Endothelial cell of umbilical vein (primary cell): ENCODE measurements around the gene DHRS2. TPM values are rescaled to one million over a fixed set of nuclear protein-coding genes. Genes with fewer than 3 reads are reported as not detected.

Source experiments
- BruUV-seq: library from RNA; stranded (reverse); fragments of 400-500 nt; replicated peaks from 2 replicates; lab custom pipeline; 2021; lab: Mats Ljungman, UMichigan
- CTCF ChIA-PET: fragments of 300-600, 350-600 bp; sonication (Branson Sonifier 250); formaldehyde crosslinking; loops from one replicate; lab custom pipeline; 2021; ENCODE audit warnings: antibody characterized with exemption, inconsistent platforms; lab: Charles Lee
- POLR2A ChIA-PET: fragments of 300-600, 350-600 bp; sonication (Branson Sonifier 250); formaldehyde crosslinking; loops from one replicate; lab custom pipeline; 2021; ENCODE audit warnings: antibody characterized with exemption, inconsistent platforms; lab: Charles Lee
- DNase-seq: peaks from one replicate; pipeline ENCODE4 v3.0.0-alpha.2; 2011; ENCODE audit warnings: low read depth, low spot score
- FAIRE-seq: peaks from 2 replicates; lab custom pipeline; 2011; peaks lifted over from hg19 to GRCh38; lab: Jason Lieb, UNC
- H2AFZ ChIP-seq: 2 replicates; pipeline ENCODE4 v1.6.0; 2012; ENCODE audit warnings: low read depth, low read length, control low read depth, inconsistent platforms
- H3K27ac ChIP-seq: 2 replicates; pipeline ENCODE4 v1.5.1; 2011; ENCODE audit warnings: low read depth, mild to moderate bottlenecking, control low read depth, low read length, moderate library complexity; ENCODE audit not compliant: insufficient read depth
- H3K27me3 ChIP-seq, 2 experiments: 2 replicates each; pipeline versions ENCODE4 v1.6.0 to v1.6.1; 2011; ENCODE audit warnings: low read length in 2 of 2, mixed read lengths in 1 of 2; ENCODE audit not compliant: control insufficient read depth in 2 of 2, insufficient read depth in 2 of 2
- H3K36me3 ChIP-seq, 2 experiments: 2 replicates in 1 of 2; 3 replicates in 1 of 2; pipeline ENCODE4 v1.5.1; 2011; ENCODE audit warnings: low read length in 2 of 2, mild to moderate bottlenecking in 1 of 2, moderate library complexity in 1 of 2; ENCODE audit not compliant: control insufficient read depth in 2 of 2, insufficient read depth in 2 of 2; ENCODE audit errors: extremely low read depth in 1 of 2
- H3K4me1 ChIP-seq: 3 replicates; pipeline ENCODE4 v1.5.1; 2011; ENCODE audit warnings: mild to moderate bottlenecking, low read length; ENCODE audit not compliant: control insufficient read depth, insufficient read depth; ENCODE audit errors: extremely low read depth
- H3K4me2 ChIP-seq: 2 replicates; pipeline ENCODE4 v1.6.1; 2011; ENCODE audit warnings: low read length, control low read depth, mixed read lengths; ENCODE audit not compliant: insufficient read depth
- H3K4me3 ChIP-seq, 3 experiments: fragments of 200-600 bp in 1 of 3; sonication (generic), shearing (Covaris generic) in 1 of 3; replicated peaks in 1 of 3; 2 replicates each; pipeline ENCODE4 v1.5.1; 2011 to 2016; ENCODE audit warnings: control low read depth in 3 of 3, low read length in 3 of 3, mild to moderate bottlenecking in 2 of 3, inconsistent platforms in 1 of 3, low read depth in 1 of 3, moderate library complexity in 1 of 3; ENCODE audit not compliant: insufficient read depth in 1 of 3
- H3K79me2 ChIP-seq: 2 replicates; pipeline ENCODE4 v1.6.0; 2012; ENCODE audit warnings: low read length, inconsistent platforms; ENCODE audit not compliant: control insufficient read depth, insufficient read depth
- H3K9ac ChIP-seq: replicated peaks from 2 replicates; pipeline ENCODE3; 2011; ENCODE audit warnings: low read length, control low read depth; ENCODE audit not compliant: insufficient read depth; ENCODE audit errors: extremely low read depth
- H3K9me1 ChIP-seq: replicated peaks from 3 replicates; pipeline ENCODE4 v1.6.0; 2011; ENCODE audit warnings: mild to moderate bottlenecking, low read length; ENCODE audit not compliant: control insufficient read depth, insufficient read depth; ENCODE audit errors: extremely low read depth
- H3K9me3 ChIP-seq: replicated peaks from 2 replicates; pipeline ENCODE4 v1.5.1; 2012; ENCODE audit warnings: low read length, inconsistent platforms; ENCODE audit not compliant: control insufficient read depth, insufficient read depth
- H4K20me1 ChIP-seq: replicated peaks from 2 replicates; pipeline ENCODE3; 2011; ENCODE audit warnings: mild to moderate bottlenecking, low read length; ENCODE audit not compliant: control insufficient read depth, insufficient read depth; ENCODE audit errors: extremely low read depth
- CTCF ChIP-seq, 2 donors: IDR thresholded peaks; 1 replicate in 1 of 2; 2 replicates in 1 of 2; pipeline ENCODE4 v1.5.1; 2011; ENCODE audit warnings: low read length in 2 of 2, mild to moderate bottlenecking in 2 of 2, moderate library complexity in 2 of 2, control low read depth in 1 of 2, inconsistent platforms in 1 of 2, low read depth in 1 of 2; ENCODE audit not compliant: insufficient read depth in 1 of 2; ENCODE audit errors: extremely low read depth in 1 of 2
- EZH2 ChIP-seq: IDR thresholded peaks from 2 replicates; pipeline ENCODE4 v1.6.1; 2012; ENCODE audit warnings: borderline replicate concordance, low read depth, mild to moderate bottlenecking, moderate library complexity, low read length, inconsistent platforms; ENCODE audit not compliant: severe bottlenecking
- FOS ChIP-seq: IDR thresholded peaks from 2 replicates; pipeline ENCODE4 v1.6.1; 2011; ENCODE audit warnings: mild to moderate bottlenecking, low read length, moderate library complexity, borderline replicate concordance; ENCODE audit not compliant: insufficient read depth
- GATA2 ChIP-seq: IDR thresholded peaks from 2 replicates; pipeline ENCODE4 v1.7.0; 2011; ENCODE audit warnings: low read depth, mild to moderate bottlenecking, moderate library complexity, mixed read lengths, low read length; ENCODE audit not compliant: insufficient read length, insufficient read depth
- JUN ChIP-seq: IDR thresholded peaks from 2 replicates; pipeline ENCODE4 v1.6.1; 2011; ENCODE audit warnings: borderline replicate concordance, low read depth; ENCODE audit not compliant: insufficient read length, insufficient read depth
- MYC ChIP-seq: IDR thresholded peaks from one replicate; pipeline ENCODE4 v1.6.1; 2011; ENCODE audit warnings: mild to moderate bottlenecking, low read depth, low read length
- POLR2A ChIP-seq: IDR thresholded peaks from 2 replicates; pipeline ENCODE4 v1.6.1; 2012; ENCODE audit warnings: low read depth, mild to moderate bottlenecking, control low read depth, low read length
- POLR2AphosphoS5 ChIP-seq: IDR thresholded peaks from 2 replicates; pipeline ENCODE4 v1.6.1; 2012; ENCODE audit warnings: low read depth, mild to moderate bottlenecking, control low read depth, low read length, moderate library complexity; ENCODE audit not compliant: insufficient read depth
- dilution Hi-C: fragments of 300-500 bp; cut with MboI; formaldehyde crosslinking; loops from one replicate; pipeline ENCODE4 v1.15.0; 2019; ENCODE audit warnings: low sequenced_read_pairs; ENCODE audit not compliant: extremely low pct_ligation_motif_present
- intact Hi-C: fragments of 100-400 bp; cut with micrococcal nuclease; formaldehyde crosslinking; loops from one replicate; pipeline ENCODE4 v1.10.0; 2022
- polyA plus RNA-seq, 4 experiments: library from polyadenylated mRNA; depleted of rRNA in 3 of 4; stranded (reverse) in 3 of 4; unstranded in 1 of 4; fragments of >200 nt; gene quantifications; 2 replicates each; pipeline versions ENCODE4 v1.2.1 to v1.2.3, GENCODE V29; 2011 to 2012; ENCODE audit warnings: missing spikeins in 1 of 4
- total RNA-seq: library from RNA; stranded (reverse); gene quantifications from 2 replicates; pipeline ENCODE4 v1.2.3, GENCODE V29; 2021
- TF ChIP-seq, protein P1 (sequence below): IDR thresholded peaks from 2 replicates; pipeline ENCODE4 v1.6.1; 2011; ENCODE audit not compliant: insufficient read depth, insufficient read length

Gene DHRS2
- total and polyA plus RNA-seq, 2 donors (not counting 3 experiments of a cell fraction or from before 2014, with no cell fraction given), result 0.10 TPM; not detected in 1

DNA sequence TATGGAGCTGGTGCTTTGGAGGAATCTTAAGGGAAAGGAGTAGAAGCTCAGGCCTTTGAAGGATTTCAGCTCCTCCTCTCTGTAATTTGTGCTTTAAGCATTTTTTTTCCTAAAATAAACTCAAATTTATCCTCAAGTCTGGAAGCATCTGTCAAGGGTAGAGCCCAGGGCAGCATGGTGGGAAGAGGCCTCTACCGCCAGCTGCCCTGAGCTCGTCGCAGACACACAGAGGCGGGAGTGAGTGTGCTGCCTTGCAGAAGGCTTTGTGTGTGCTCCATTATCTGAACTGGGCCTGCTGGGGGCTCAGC lies 9.3 kb downstream of the DHRS2 start:
- H3K36me3 ChIP-seq, result no peaks in the 10 kb centered on the region
- no peaks in the 10 kb centered on the region for H3K9me1 ChIP-seq
- no peaks in the 10 kb centered on the region for H4K20me1 ChIP-seq
- CTCF ChIA-PET, result interaction anchor here (0.7 to 4.9 kb wide), 3 partner anchors 13 to 265 kb away, joined by 3 to 23 read pairs (median 4); no protein-coding TSS in a partner anchor
- no peak for FAIRE-seq
- no peak overlapping the region for H3K27ac ChIP-seq
- H2AFZ ChIP-seq, result no peak overlapping the region
- no peak for DNase-seq
- no peak for TF ChIP-seq MYC
- POLR2A ChIA-PET, result no interaction called here
- H3K9me3 ChIP-seq, result no peaks in the 10 kb centered on the region
- H3K4me3 ChIP-seq, result no peak overlapping the region
- dilution Hi-C loops, result no loop called here
- no TSS peak for BruUV-seq
- H3K4me1 ChIP-seq, result no peaks in the 10 kb centered on the region
- no peaks in the 10 kb centered on the region for H3K27me3 ChIP-seq
- H3K79me2 ChIP-seq, result no peaks in the 10 kb centered on the region
- intact Hi-C loops, result no loop called here
- H3K9ac ChIP-seq, result no peak overlapping the region
- H3K4me2 ChIP-seq, result no peak overlapping the region

DNA sequence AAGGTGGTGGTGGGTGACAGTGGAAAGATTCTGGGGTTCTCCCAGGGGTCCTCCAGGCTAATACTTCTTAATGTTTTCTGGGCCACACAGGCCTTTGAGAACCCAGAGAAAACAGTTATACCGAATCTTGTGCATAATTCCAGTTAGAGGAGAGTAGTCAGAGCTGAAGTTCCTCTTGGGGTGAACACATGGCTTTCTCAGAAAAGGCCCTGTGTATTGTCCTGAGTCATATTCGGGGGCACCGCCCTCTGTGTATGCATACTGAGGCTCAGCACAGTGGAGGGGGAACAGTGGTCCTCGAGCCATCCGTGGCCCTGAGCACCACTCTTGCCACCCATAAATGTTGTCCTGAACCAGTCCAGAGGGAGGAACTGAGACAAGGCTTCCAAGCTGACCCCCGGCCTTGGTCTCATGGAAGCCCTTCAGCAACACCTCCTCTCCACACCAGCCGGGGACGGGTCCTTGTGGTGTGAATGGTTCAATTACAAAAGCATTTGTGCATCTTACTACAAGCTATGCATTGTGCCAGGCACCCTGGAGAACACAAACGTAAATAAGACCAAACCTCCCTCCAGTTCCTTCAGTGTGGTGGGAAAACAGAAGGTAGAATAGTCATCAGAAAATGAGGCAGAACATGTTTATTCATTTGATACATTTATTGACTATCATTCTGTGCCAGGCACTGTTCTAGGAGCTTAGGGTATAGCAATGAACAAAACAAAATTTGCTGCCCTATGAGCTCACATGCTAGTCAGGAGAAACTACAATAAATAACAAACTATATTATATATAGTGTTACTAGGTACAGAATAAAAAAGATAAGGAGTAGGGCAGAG lies 9.9 kb downstream of the DHRS2 start:
- intact Hi-C loops, result no loop called here
- BruUV-seq, result no TSS peak
- no peak for FAIRE-seq

More for the DNA sequence above, 9.9 kb downstream of the DHRS2 start:
- Histone ChIP-seq H3K27me3 (no peaks in the 10 kb centered on the region), H3K4me1 (no peaks in the 10 kb centered on the region), H3K27ac (no peak overlapping the region), H4K20me1 (no peaks in the 10 kb centered on the region), H3K9ac (no peak overlapping the region), H3K36me3 (no peaks in the 10 kb centered on the region), H3K4me2 (no peak overlapping the region), H3K9me3 (no peaks in the 10 kb centered on the region), H3K4me3 (no peak overlapping the region), H3K9me1 (no peaks in the 10 kb centered on the region), H3K79me2 (no peaks in the 10 kb centered on the region), H2AFZ (no peak overlapping the region)
- TF ChIP-seq MYC (no peak), POLR2A (no peak), FOS (no peak), GATA2 (no peak), JUN (no peak), POLR2AphosphoS5 (no peak), EZH2 (no peak), CTCF (IDR thresholded peaks at IDR 0.05; ENCODE audit: extremely low read depth in 1 of 2, insufficient read depth in 1 of 2, low read depth in 1 of 2, low read length in 2 of 2) (no peak)
- TF ChIP-seq, protein P1, sequence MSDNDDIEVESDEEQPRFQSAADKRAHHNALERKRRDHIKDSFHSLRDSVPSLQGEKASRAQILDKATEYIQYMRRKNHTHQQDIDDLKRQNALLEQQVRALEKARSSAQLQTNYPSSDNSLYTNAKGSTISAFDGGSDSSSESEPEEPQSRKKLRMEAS, result no peak
- POLR2A ChIA-PET, result no interaction called here
- dilution Hi-C loops, result no loop called here
- DNase-seq, result no peak
- CTCF ChIA-PET, result interaction anchor here (0.9 to 4.9 kb wide), 2 partner anchors 14 to 20 kb away, joined by 4 to 23 read pairs; no protein-coding TSS in a partner anchor
